MM.1S (cell line): ENCODE measurements around the gene FMR1.

Source experiments
- DNase-seq: peaks from one replicate; pipeline ENCODE4 v3.0.0-alpha.2; 2015
- H2AFZ ChIP-seq: fragments of 300-600 bp; sonication (generic); 2 replicates; pipeline ENCODE4 v1.6.0; 2016; ENCODE audit warnings: antibody characterized with exemption, low read length
- H3F3A ChIP-seq: fragments of 300-600 bp; sonication (generic); 2 replicates; pipeline ENCODE4 v1.6.1; 2016; ENCODE audit warnings: mild to moderate bottlenecking, antibody characterized with exemption, low read length, moderate library complexity, mixed read lengths; ENCODE audit not compliant: insufficient read depth
- H3K27ac ChIP-seq: fragments of 300-600 bp; sonication (generic); 2 replicates; pipeline ENCODE4 v1.5.1; 2016; ENCODE audit warnings: mild to moderate bottlenecking, low read length
- H3K27me3 ChIP-seq: fragments of 300-600 bp; sonication (generic); replicated peaks from 2 replicates; pipeline ENCODE4 v1.6.0; 2016; ENCODE audit warnings: low read length; ENCODE audit not compliant: insufficient read depth
- H3K36me3 ChIP-seq: fragments of 300-600 bp; sonication (generic); replicated peaks from 2 replicates; pipeline ENCODE4 v1.6.1; 2016; ENCODE audit warnings: mild to moderate bottlenecking, low read length, mixed read lengths; ENCODE audit not compliant: insufficient read depth
- H3K4me1 ChIP-seq: fragments of 300-600 bp; sonication (generic); 2 replicates; pipeline ENCODE4 v1.6.1; 2016; ENCODE audit warnings: low read length, mixed read lengths
- H3K4me2 ChIP-seq: fragments of 300-600 bp; sonication (generic); 2 replicates; pipeline ENCODE4 v1.6.0; 2016; ENCODE audit warnings: low read depth, low read length
- H3K4me3 ChIP-seq: fragments of 300-600 bp; sonication (generic); 2 replicates; pipeline ENCODE4 v1.5.1; 2016; ENCODE audit warnings: low read length, mixed read lengths
- H3K79me2 ChIP-seq: fragments of 300-600 bp; sonication (generic); 2 replicates; pipeline ENCODE4 v1.6.1; 2016; ENCODE audit warnings: mixed run types, low read length, mixed read lengths
- H3K9ac ChIP-seq: fragments of 300-600 bp; sonication (generic); 2 replicates; pipeline ENCODE4 v1.6.1; 2016; ENCODE audit warnings: low read length, mixed read lengths
- H3K9me2 ChIP-seq: fragments of 300-600 bp; sonication (generic); replicated peaks from 2 replicates; pipeline ENCODE4 v1.6.1; 2016; ENCODE audit warnings: mild to moderate bottlenecking, low read length, mixed read lengths; ENCODE audit not compliant: insufficient read depth
- H3K9me3 ChIP-seq: fragments of 300-600 bp; sonication (generic); replicated peaks from 2 replicates; pipeline ENCODE4 v1.6.1; 2016; ENCODE audit warnings: mild to moderate bottlenecking, low read length, mixed read lengths; ENCODE audit not compliant: insufficient read depth
- H4K20me1 ChIP-seq: fragments of 300-600 bp; sonication (generic); 2 replicates; pipeline ENCODE4 v1.6.1; 2016; ENCODE audit warnings: mild to moderate bottlenecking, low read length, moderate library complexity, mixed read lengths; ENCODE audit not compliant: insufficient read depth
- CTCF ChIP-seq: fragments of 300-600 bp; sonication (generic); IDR thresholded peaks from 2 replicates; pipeline ENCODE4 v1.5.1; 2016; ENCODE audit warnings: antibody characterized with exemption, low read length, mixed read lengths
- EZH2 ChIP-seq: fragments of 300-600 bp; sonication (generic); optimal IDR thresholded peaks from 2 replicates; pipeline ENCODE3; 2017; ENCODE audit warnings: low read depth, mild to moderate bottlenecking, antibody characterized with exemption, low read length, mixed read lengths
- EZH2phosphoT487 ChIP-seq: fragments of 300-600 bp; sonication (generic); IDR thresholded peaks from 2 replicates; pipeline ENCODE4 v1.6.1; 2018; ENCODE audit warnings: antibody characterized with exemption, low read length

FMR1 gene

DNA sequence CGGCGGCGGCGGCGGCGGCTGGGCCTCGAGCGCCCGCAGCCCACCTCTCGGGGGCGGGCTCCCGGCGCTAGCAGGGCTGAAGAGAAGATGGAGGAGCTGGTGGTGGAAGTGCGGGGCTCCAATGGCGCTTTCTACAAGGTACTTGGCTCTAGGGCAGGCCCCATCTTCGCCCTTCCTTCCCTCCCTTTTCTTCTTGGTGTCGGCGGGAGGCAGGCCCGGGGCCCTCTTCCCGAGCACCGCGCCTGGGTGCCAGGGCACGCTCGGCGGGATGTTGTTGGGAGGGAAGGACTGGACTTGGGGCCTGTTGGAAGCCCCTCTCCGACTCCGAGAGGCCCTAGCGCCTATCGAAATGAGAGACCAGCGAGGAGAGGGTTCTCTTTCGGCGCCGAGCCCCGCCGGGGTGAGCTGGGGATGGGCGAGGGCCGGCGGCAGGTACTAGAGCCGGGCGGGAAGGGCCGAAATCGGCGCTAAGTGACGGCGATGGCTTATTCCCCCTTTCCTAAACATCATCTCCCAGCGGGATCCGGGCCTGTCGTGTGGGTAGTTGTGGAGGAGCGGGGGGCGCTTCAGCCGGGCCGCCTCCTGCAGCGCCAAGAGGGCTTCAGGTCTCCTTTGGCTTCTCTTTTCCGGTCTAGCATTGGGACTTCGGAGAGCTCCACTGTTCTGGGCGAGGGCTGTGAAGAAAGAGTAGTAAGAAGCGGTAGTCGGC, 528 bp downstream of the FMR1 start:
- H3K36me3 ChIP-seq: no peaks in the 10 kb centered on the region
- peak overlapping the region; percentile 72 for H2AFZ ChIP-seq
- H3K79me2 ChIP-seq: peaks cover 52% of the 10 kb centered on the region
- peak overlapping the region; percentile 85 for H3K4me3 ChIP-seq
- H3K4me2 ChIP-seq: peak overlapping the region; percentile 68; the same call in 1 of the 2 replicates
- peak overlapping the region; percentile 87 for H3K9ac ChIP-seq
- peaks cover 9% of the 10 kb centered on the region; the same call in 1 of the 2 replicates for H3F3A ChIP-seq
- peaks cover 10% of the 10 kb centered on the region; the same call in 1 of the 2 replicates for H4K20me1 ChIP-seq
- TF ChIP-seq EZH2phosphoT487 (no peak), EZH2 (no peak), CTCF (no peak)
- H3K9me3 ChIP-seq: no peaks in the 10 kb centered on the region
- H3K27me3 ChIP-seq: no peaks in the 10 kb centered on the region
- DNase-seq: peak; percentile 35
- H3K4me1 ChIP-seq: peaks cover 8% of the 10 kb centered on the region
- H3K27ac ChIP-seq: peak overlapping the region; percentile 87
- no peaks in the 10 kb centered on the region for H3K9me2 ChIP-seq

DNA sequence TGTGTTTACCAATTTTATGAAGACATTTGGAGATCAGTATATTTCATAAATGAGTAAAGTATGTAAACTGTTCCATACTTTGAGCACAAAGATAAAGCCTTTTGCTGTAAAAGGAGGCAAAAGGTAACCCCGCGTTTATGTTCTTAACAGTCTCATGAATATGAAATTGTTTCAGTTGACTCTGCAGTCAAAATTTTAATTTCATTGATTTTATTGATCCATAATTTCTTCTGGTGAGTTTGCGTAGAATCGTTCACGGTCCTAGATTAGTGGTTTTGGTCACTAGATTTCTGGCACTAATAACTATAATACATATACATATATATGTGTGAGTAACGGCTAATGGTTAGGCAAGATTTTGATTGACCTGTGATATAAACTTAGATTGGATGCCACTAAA, 1.9 kb downstream of the FMR1 start:
- TF ChIP-seq EZH2phosphoT487: no peak
- no peak for TF ChIP-seq EZH2
- no peak for TF ChIP-seq CTCF
- DNase-seq: no peak
- Histone ChIP-seq H3K4me2 (peak overlapping the region; percentile 68), H3F3A (peaks cover 9% of the 10 kb centered on the region; the same call in 1 of the 2 replicates), H3K4me3 (peak overlapping the region; percentile 85), H3K27me3 (no peaks in the 10 kb centered on the region), H3K36me3 (no peaks in the 10 kb centered on the region), H2AFZ (no peak overlapping the region), H3K79me2 (peaks cover 64% of the 10 kb centered on the region), H3K9me3 (no peaks in the 10 kb centered on the region), H3K9ac (peak overlapping the region; percentile 87; the same call in 1 of the 2 replicates), H3K27ac (no peak overlapping the region), H4K20me1 (peaks cover 10% of the 10 kb centered on the region; the same call in 1 of the 2 replicates), H3K4me1 (peaks cover 8% of the 10 kb centered on the region), H3K9me2 (no peaks in the 10 kb centered on the region)

- peaks cover 8% of the 10 kb centered on the region for H3K4me1 ChIP-seq
- H3K27me3 ChIP-seq: no peaks in the 10 kb centered on the region
- H2AFZ ChIP-seq: no peak overlapping the region
- peaks cover 75% of the 10 kb centered on the region for H3K79me2 ChIP-seq
- H3K36me3 ChIP-seq: no peaks in the 10 kb centered on the region
- no peak overlapping the region for H3K4me3 ChIP-seq
- H3K4me2 ChIP-seq: no peak overlapping the region; the same call in 1 of the 2 replicates
- H3K27ac ChIP-seq: no peak overlapping the region
- H3K9ac ChIP-seq: no peak overlapping the region
- H3K9me2 ChIP-seq: no peaks in the 10 kb centered on the region
- H3K9me3 ChIP-seq: no peaks in the 10 kb centered on the region
- no peak for DNase-seq
- peaks cover 9% of the 10 kb centered on the region; the same call in 1 of the 2 replicates for H3F3A ChIP-seq
- peaks cover 10% of the 10 kb centered on the region; the same call in 1 of the 2 replicates for H4K20me1 ChIP-seq
- TF ChIP-seq EZH2phosphoT487 (no peak), CTCF (no peak), EZH2 (no peak)
Observed at GRCh38 chrX:147914591-147914990, 2.9 kb downstream of the FMR1 start.
